Activated T-cell treated with anti-CD3 and anti-CD28 coated beads, Interleukin-2, amount 50 U/mL, for 72 hours (primary cell): ENCODE measurements around the gene EVC2. TPM values are rescaled to one million over a fixed set of nuclear protein-coding genes. Genes with fewer than 3 reads are reported as not detected.

ENCODE experiments used
- ATAC-seq, 2 donors: fragments of 150-1000 bp; cut with Tn5 transposase; replicated peaks in 1 of 2; 2 replicates each; pipeline ENCODE4 v1.10.0; 2021; ENCODE audit warnings: moderate library complexity in 2 of 2, mild to moderate bottlenecking in 1 of 2
- DNase-seq, 2 donors: peaks; one replicate each; pipeline ENCODE4 v3.0.0; 2021 to 2022; ENCODE audit warnings: mixed read lengths in 1 of 2
- H3K27ac Mint-ChIP-seq: one replicate; pipeline ENCODE4 v1.8.0; 2022; ENCODE audit warnings: mild to moderate bottlenecking, moderate library complexity, mixed read lengths
- H3K27me3 Mint-ChIP-seq: one replicate; pipeline ENCODE4 v1.8.0; 2022; ENCODE audit warnings: low read depth, mixed read lengths
- H3K36me3 Mint-ChIP-seq, 2 donors: one replicate each; pipeline ENCODE4 v1.8.0; 2022; ENCODE audit warnings: mixed read lengths in 2 of 2, mild to moderate bottlenecking in 1 of 2; ENCODE audit not compliant: insufficient read depth in 2 of 2
- H3K4me1 Mint-ChIP-seq: one replicate; pipeline ENCODE4 v1.8.0; 2022; ENCODE audit warnings: low read depth, mixed read lengths
- H3K4me3 Mint-ChIP-seq, 2 donors: one replicate each; pipeline ENCODE4 v1.8.0; 2022; ENCODE audit warnings: mild to moderate bottlenecking in 2 of 2, mixed read lengths in 2 of 2, moderate library complexity in 2 of 2
- H3K9me3 Mint-ChIP-seq, 2 donors: one replicate each; pipeline ENCODE4 v1.8.0; 2022; ENCODE audit warnings: mixed read lengths in 2 of 2
- total RNA-seq, 2 donors: library from RNA; stranded (reverse); gene quantifications; one replicate each; pipeline ENCODE4 v1.2.3, GENCODE V29; 2022

The EVC2 gene
- total RNA-seq, 2 donors from 2014 or later, result 0.46 to 2.2 TPM

DNA sequence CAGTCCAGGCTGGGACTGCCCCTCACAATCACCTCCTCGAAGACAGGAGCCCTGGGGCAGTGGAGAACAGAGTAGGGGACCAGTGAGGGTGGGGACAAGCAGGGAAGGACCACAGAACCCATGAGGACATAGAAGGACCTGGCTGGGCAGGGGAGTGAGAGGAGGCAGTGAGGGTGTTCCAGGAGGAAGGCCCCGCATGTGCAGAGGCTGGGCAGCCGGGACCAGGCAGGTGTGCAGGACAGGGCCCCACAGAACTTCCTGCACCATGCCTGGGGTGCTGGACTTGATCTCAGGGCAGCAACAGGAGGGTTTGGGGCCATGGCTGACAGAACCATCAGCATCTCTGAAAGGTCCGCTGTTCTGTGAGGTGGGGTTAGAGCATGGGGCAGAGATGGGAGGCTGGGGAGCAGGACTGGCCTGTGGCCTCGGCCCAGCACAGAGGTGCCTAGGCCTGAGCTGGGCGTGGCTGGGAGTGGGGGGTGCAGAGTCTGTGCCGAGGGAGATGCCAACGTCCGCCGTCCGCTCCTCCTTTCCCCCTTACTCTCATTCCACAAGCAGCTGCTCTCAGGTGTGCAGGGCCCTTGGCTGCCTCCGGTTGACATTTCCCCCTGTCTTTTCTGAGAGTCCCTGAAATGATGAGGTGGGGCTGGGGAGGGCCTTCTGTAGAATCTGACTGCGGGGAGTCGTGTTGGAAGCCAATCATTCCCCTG is 43.5 kb upstream of the EVC2 start:
- ATAC-seq, result no peak
- Mint-ChIP-seq H3K27me3 (no peaks in the 10 kb centered on the region), H3K9me3 (no peaks in the 10 kb centered on the region), H3K4me3 (no peak overlapping the region), H3K4me1 (no peaks in the 10 kb centered on the region), H3K27ac (no peak overlapping the region), H3K36me3 (no peaks in the 10 kb centered on the region)
- DNase-seq, result no peak

GRCh38 chr4:5750946-5751665 is 42.7 kb upstream of the EVC2 start:
- Mint-ChIP-seq H3K27ac (no peak overlapping the region), H3K36me3 (no peaks in the 10 kb centered on the region), H3K27me3 (no peaks in the 10 kb centered on the region), H3K4me1 (no peaks in the 10 kb centered on the region), H3K9me3 (peaks cover 0 to 3% of the 10 kb centered on the region in 2 donors), H3K4me3 (no peak overlapping the region)
- ATAC-seq (no peak), DNase-seq (no peak)

DNA sequence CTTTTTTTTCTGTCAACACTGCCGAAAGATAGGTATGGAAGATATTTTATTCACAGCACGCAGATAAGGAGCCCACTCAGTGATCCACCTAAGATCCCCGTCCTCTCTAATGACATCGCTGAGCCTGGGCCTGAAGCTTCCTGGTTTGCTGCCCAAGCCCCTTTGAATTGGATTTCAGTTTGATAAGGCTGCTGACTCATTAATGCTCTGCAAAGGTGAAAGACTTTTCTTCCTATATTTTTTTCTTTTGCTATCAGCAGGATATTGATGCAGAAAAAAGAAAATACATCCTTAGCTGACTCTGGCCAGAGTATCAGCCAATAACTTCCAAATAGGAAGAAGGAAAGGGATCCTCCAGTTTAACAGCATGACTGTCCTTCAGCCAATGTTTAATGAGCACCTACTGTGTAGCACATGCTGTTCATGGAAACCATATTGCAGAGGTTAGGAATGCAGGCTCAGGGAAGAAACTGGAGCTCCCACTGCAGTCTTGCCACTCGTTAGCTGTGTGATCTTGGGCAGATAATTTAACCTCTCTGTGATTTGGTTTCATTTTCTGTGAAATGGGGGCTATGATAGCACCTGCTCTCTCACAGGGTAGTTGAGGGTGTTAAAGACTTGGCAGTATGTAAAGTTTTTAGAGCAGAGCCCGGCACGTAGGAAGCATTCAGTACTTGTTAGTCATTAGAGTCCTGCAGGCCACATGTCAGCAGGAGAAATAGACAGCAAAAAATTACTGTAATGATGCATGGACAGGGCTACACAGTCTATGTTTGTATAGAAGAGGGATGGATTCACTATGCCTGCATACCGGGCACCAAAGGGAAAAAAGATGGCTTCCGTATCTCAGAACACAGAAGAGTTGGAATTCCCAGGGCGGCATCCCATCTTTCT is 41.9 kb upstream of the EVC2 start:
- Mint-ChIP-seq H3K36me3 (no peaks in the 10 kb centered on the region), H3K9me3 (peaks cover 0 to 3% of the 10 kb centered on the region in 2 donors), H3K4me3 (no peak overlapping the region), H3K27ac (no peak overlapping the region), H3K4me1 (no peaks in the 10 kb centered on the region), H3K27me3 (no peaks in the 10 kb centered on the region)
- DNase-seq (no peak), ATAC-seq (no peak)

GRCh38 chr4:5749568-5749967 is 41.2 kb upstream of the EVC2 start:
- H3K27ac Mint-ChIP-seq, result no peak overlapping the region
- H3K4me1 Mint-ChIP-seq, result no peaks in the 10 kb centered on the region
- H3K9me3 Mint-ChIP-seq, result peaks cover 0 to 3% of the 10 kb centered on the region in 2 donors
- no peak overlapping the region for H3K4me3 Mint-ChIP-seq
- H3K27me3 Mint-ChIP-seq, result no peaks in the 10 kb centered on the region
- ATAC-seq, result no peak
- DNase-seq, result no peak
- no peaks in the 10 kb centered on the region for H3K36me3 Mint-ChIP-seq

- DNase-seq, result no peak
- H3K27ac Mint-ChIP-seq, result no peak overlapping the region
- ATAC-seq, result no peak
- H3K36me3 Mint-ChIP-seq, result no peaks in the 10 kb centered on the region
- no peaks in the 10 kb centered on the region for H3K27me3 Mint-ChIP-seq
- H3K9me3 Mint-ChIP-seq, result peaks cover 0 to 3% of the 10 kb centered on the region in 2 donors
- no peak overlapping the region for H3K4me3 Mint-ChIP-seq
- H3K4me1 Mint-ChIP-seq, result no peaks in the 10 kb centered on the region
Measured at GRCh38 chr4:5747738-5748375, 39.5 kb upstream of the EVC2 start.

GRCh38 chr4:5746829-5747737 is 38.7 kb upstream of the EVC2 start:
- Mint-ChIP-seq H3K9me3 (peaks cover 0 to 3% of the 10 kb centered on the region in 2 donors), H3K27me3 (no peaks in the 10 kb centered on the region), H3K27ac (no peak overlapping the region), H3K36me3 (no peaks in the 10 kb centered on the region), H3K4me3 (no peak overlapping the region), H3K4me1 (no peaks in the 10 kb centered on the region)
- DNase-seq, result no peak
- no peak for ATAC-seq

DNA sequence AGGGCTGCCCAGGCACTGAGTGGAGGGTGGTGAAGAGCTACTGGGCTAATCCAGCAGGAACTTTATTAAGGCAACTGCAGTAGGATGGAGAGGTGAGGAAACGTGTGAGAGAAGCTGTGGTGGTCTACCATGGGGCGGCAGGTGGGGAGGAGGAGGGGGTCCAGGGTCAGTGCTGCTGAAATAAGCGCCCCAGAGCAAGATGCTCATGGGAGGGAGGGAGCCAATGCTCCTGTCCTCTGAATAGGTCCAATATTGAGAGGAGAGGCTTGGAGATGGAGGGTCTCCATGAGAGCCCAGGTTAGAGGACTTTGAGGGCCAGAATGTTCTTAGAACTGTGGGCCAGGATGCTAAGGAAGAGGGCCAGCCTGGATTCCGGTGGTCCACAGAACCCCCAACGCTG is 37.9 kb upstream of the EVC2 start:
- Mint-ChIP-seq H3K4me3 (no peak overlapping the region), H3K27ac (no peak overlapping the region), H3K4me1 (no peaks in the 10 kb centered on the region), H3K36me3 (no peaks in the 10 kb centered on the region), H3K27me3 (no peaks in the 10 kb centered on the region), H3K9me3 (peaks cover 0 to 3% of the 10 kb centered on the region in 2 donors)
- ATAC-seq, result no peak
- DNase-seq, result no peak

DNA sequence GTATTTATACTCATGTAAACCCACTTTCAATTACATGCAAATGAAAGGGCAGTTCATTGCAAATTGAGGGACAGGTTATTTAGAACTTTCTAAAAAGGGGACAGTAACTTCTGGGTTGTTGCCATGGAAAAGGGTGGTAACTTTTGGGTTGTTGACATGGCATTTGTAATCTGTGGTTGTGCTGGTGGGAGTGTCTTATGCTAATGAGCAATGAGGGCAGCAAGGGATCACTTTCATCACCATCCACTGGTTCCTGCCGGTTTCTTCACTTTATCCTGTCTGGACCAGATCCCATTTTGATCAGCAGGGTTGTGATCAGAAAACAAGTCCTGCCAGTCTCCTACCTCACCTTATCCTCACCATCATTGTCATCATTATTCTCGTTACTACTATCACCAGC is 34.6 kb upstream of the EVC2 start:
- peaks cover 0 to 3% of the 10 kb centered on the region in 2 donors for H3K9me3 Mint-ChIP-seq
- ATAC-seq, result no peak
- no peak overlapping the region for H3K27ac Mint-ChIP-seq
- no peaks in the 10 kb centered on the region for H3K4me1 Mint-ChIP-seq
- H3K4me3 Mint-ChIP-seq, result no peak overlapping the region
- DNase-seq, result no peak
- no peaks in the 10 kb centered on the region for H3K36me3 Mint-ChIP-seq
- H3K27me3 Mint-ChIP-seq, result no peaks in the 10 kb centered on the region

DNA sequence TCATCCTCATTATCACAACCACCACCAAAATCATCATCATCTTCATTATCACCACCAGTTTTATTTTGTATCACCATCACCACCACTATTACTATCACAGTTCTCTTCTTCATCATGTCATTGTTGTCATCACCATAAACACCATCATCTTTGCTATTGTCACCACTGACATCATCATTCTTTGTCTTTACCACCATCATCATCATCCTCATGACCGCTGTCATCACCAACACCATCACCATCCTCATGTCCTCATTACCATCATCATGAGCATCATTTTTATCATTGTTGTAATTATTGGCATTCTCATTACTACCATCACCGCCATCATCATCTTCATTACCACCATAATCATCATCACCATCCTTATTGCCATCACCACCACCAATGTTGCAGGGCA is 34.0 kb upstream of the EVC2 start:
- Mint-ChIP-seq H3K9me3 (peaks cover 0 to 3% of the 10 kb centered on the region in 2 donors), H3K4me3 (no peak overlapping the region), H3K36me3 (no peaks in the 10 kb centered on the region), H3K4me1 (no peaks in the 10 kb centered on the region), H3K27me3 (no peaks in the 10 kb centered on the region), H3K27ac (no peak overlapping the region)
- no peak for ATAC-seq
- DNase-seq, result no peak

GRCh38 chr4:5738061-5738460 is 29.7 kb upstream of the EVC2 start:
- H3K27me3 Mint-ChIP-seq, result no peaks in the 10 kb centered on the region
- ATAC-seq, result no peak
- DNase-seq, result no peak
- H3K4me1 Mint-ChIP-seq, result no peaks in the 10 kb centered on the region
- no peaks in the 10 kb centered on the region for H3K36me3 Mint-ChIP-seq
- no peak overlapping the region for H3K4me3 Mint-ChIP-seq
- H3K27ac Mint-ChIP-seq, result no peak overlapping the region
- H3K9me3 Mint-ChIP-seq, result no peaks in the 10 kb centered on the region

- ATAC-seq, result no peak
- no peak overlapping the region for H3K27ac Mint-ChIP-seq
- no peaks in the 10 kb centered on the region for H3K4me1 Mint-ChIP-seq
- H3K27me3 Mint-ChIP-seq, result no peaks in the 10 kb centered on the region
- DNase-seq, result no peak
- no peaks in the 10 kb centered on the region for H3K36me3 Mint-ChIP-seq
- H3K9me3 Mint-ChIP-seq, result no peaks in the 10 kb centered on the region
- H3K4me3 Mint-ChIP-seq, result no peak overlapping the region
Measured at GRCh38 chr4:5735463-5735862, 27.1 kb upstream of the EVC2 start.

DNA sequence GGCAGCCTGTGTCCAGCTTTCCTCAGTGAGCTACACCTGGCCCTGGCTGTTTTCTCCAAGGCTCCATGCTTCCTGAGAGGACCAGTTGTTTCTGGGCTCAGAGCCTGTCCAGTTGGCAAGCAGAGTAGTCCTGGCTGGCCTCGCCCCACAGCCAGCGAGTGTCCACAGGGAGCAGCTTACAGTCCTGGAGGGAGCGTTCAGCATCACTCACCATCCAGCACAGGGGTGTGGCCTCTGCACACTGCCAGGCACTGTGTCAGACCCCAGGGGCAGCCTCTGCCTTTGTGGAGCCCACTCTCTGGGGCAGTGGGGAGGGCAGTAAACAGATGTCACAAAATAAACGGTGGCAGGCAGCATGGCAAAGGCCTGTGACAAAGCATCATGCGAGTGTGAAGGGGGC is 26.5 kb upstream of the EVC2 start:
- no peaks in the 10 kb centered on the region for H3K4me1 Mint-ChIP-seq
- H3K4me3 Mint-ChIP-seq, result no peak overlapping the region
- no peak overlapping the region for H3K27ac Mint-ChIP-seq
- H3K9me3 Mint-ChIP-seq, result no peaks in the 10 kb centered on the region
- ATAC-seq, result no peak
- H3K36me3 Mint-ChIP-seq, result no peaks in the 10 kb centered on the region
- no peak for DNase-seq
- no peaks in the 10 kb centered on the region for H3K27me3 Mint-ChIP-seq
